HG03342 (cell line): ENCODE results near the gene ATP5PO.
"Not testable (repeated sequence)": the region's sequence is repeated elsewhere in the genome, so short reads cannot be mapped to it uniquely, and the experiment has no call there.

ENCODE experiments used
- ATAC-seq: cut with Tn5 transposase; IDR thresholded peaks from one replicate; pipeline ENCODE4 v1.9.1; 2021; ENCODE audit warnings: mild to moderate bottlenecking, moderate library complexity; ENCODE audit not compliant: unreplicated experiment

The ATP5PO gene

DNA sequence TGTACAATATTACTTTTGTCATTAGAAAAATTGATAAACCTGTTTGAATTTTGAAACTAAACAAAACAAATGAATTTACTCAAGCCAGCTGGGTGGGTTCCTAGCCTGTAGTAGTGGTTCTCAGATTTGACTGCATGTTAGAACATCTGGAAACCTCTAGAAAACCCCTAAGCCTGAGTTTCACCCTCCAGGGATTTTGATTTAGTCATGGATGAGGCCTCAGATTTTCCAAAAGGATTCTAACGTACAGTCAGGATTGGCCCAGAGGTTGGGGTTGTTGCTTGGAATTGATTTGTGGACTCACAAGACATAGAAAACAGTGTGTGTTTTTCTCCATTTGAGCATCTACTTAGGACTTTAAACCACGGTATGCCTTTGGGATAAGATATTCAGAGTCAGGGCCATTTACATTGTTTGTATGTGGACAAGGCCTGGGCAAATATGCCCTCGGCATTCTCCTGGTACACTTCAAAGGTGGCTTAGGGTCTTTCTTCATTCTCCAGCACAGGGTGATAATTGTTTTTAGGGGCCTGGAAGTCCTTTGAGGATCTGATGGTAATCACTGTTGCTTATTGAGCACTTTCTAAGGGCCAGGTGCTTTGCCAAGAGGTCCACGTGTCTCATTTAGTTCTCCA is 42.6 kb downstream of the ATP5PO start:
- ATAC-seq, result no peak

DNA sequence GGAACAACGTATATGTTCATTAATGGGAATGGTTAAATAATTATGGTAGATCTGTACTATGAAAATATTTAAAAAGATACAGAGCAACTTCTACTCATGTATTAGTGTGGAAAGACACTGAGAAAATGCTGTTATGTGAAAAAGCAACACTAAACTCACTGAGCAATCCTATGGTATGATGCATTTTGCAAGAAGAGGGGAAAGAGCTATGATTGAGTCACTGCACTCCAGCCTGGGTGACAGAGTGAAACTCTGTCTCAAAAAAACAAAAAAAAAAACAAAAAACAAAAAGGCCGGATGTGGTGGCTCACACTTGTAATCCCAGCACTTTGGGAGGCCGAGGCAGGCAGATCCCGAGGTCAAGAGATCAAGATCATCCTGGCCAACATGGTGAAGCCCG is 44.4 kb downstream of the ATP5PO start:
- ATAC-seq, result no peak

DNA sequence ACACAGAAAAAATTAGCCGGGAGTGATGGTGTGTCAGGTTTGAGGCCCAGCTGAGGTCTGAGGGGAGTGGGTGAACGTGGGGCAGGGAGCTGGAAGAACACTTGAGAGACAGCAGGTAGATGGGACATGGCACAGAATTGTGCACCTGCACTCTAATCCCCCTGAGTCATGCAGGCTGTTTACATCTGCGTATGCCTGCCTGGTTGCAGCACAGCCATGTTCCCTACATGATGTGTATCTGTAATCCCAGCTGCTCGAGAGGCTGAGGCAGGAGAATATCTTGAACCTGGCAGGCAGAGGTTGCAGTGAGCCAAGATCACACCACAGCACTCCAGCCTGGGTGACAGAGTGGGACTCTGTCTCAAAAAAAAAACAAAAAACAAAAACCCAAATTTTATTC is 44.8 kb downstream of the ATP5PO start:
- ATAC-seq, result no peak

- ATAC-seq, result no peak
These were observed 45.7 kb downstream of the ATP5PO start for GRCh38 chr21:33869873-33870272.

GRCh38 chr21:33867868-33868267 is 47.7 kb downstream of the ATP5PO start:
- not testable (repeated sequence) for ATAC-seq

DNA sequence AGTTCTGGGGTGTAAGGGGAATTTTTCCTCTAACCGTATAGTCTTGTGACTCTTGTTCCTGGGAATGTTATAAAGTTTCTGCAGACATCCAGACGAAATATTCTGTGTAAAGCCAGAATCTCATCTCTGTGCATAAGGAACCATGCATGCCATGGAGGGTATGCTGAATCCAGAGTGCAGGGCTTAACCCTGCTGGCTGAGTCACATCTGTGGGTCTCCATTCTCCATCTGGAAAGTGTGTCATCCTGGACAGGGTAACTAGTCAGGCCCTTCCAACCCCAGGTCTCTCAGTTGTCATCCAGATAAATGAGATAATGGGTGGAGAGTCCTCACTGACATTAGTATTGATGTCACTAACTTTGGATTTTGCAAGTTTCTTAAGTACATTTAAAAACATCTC is 48.8 kb downstream of the ATP5PO start:
- no peak for ATAC-seq

DNA sequence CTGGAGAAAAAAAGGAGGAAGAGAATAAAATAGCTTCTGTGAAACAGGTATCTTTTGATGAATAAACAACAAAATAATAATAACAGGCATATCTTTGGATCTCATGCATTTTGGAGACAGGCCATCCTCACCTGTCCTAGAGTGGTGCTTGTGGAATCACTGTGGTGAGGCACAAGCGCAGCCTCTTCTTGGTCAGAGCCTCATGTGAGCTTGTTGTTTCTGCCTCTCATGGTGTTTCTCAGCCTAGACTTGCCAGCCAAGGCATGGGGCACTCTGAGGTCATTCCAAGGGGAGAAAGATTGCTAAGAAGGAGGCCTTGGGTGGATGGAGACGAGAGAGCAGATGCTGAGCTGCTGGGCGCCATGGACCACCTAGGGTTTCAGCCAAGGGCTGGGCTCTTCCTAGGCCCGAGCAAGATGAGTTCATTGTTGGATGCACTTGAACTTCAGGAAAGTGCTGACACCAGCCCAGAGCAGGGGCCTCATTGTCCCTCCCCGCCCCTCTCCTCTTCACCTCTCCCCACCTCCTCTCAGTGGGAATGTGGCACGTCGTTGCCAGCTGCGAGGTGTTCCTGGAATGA is 49.5 kb downstream of the ATP5PO start:
- no peak for ATAC-seq

DNA sequence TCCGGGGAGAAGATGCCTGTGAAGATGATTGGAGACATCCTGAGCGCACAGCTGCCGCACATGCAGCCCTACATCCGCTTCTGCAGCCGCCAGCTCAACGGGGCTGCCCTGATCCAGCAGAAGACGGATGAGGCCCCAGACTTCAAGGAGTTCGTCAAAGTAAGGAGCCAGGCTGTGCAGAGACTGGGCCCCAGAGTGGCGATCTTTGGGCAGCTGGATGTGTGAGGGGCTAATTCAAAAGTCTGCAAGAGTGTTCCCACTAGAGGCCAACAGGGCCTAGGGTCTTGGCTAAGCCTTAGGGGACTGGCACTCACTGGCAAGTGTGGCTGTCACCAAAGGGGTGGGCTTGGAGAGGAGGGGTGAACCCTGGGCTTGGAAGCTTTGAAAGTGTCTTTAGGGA is 50.4 kb downstream of the ATP5PO start:
- no peak for ATAC-seq

DNA sequence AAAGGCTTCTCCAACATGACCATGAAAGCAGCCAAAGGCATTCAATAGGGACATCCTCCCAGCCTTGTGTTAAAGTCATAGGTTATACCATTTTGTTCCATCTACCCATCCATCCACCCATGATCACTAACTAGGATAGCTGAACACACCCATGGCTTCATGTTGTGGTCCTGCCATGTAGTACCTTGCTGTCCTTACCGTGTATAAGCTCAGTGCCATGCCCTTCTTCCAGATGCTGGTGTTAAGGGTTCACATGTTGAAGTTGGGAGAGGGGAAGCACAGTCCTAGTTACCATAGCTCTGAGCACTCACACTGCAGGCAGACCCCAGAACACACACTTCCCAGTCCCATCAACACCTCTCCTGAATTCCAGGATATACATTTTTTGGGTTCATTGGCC is 51.5 kb downstream of the ATP5PO start:
- ATAC-seq, result no peak

DNA sequence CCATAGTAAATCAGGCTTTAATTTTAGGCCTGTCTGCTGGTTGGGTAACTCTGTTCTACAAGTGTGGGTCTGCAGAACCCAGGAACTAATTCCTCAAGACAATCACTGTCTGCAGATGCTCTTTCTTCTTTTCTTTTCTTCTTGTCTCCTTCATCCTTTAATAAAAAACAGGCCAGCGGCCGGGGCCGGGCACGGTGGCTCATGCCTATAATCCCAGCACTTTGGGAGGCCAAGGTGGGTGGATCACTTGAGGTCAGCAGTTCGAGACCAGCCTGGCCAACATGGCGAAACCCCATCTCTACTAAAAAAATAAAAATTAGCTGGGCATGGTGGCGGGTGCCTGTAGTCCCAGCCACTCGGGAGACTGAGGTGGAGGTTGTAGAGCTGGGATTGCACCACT is 52.4 kb downstream of the ATP5PO start:
- ATAC-seq, result not testable (repeated sequence)

GRCh38 chr21:33861125-33861524 is 54.5 kb downstream of the ATP5PO start:
- ATAC-seq, result no peak

DNA sequence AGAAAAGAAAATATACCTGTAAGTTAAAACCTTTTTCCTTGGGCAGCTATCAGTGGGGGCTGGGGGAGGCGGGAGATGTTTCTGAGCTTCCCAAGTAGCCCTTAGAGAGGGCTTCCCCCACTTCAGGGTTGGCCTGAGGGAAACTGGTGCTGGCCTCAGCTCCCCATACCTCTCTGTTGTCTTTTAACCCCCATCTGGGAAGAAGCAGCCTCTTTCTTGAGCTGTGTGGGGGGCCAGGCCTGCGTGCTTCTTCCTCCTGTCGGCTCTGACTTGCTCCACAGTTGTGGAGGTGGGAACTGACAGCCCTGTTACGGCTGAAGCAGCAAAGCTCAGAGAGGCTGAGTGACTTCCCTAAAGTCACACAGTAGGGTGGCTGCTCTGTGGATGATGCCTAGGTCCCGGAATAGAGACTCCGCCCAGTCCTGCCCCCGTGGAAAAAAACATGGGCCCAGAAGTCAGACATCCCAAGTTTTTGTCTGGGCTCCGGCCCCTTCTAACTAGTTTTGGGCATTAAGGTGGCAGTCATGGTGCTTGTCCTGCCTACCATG is 55.2 kb downstream of the ATP5PO start:
- no peak for ATAC-seq

DNA sequence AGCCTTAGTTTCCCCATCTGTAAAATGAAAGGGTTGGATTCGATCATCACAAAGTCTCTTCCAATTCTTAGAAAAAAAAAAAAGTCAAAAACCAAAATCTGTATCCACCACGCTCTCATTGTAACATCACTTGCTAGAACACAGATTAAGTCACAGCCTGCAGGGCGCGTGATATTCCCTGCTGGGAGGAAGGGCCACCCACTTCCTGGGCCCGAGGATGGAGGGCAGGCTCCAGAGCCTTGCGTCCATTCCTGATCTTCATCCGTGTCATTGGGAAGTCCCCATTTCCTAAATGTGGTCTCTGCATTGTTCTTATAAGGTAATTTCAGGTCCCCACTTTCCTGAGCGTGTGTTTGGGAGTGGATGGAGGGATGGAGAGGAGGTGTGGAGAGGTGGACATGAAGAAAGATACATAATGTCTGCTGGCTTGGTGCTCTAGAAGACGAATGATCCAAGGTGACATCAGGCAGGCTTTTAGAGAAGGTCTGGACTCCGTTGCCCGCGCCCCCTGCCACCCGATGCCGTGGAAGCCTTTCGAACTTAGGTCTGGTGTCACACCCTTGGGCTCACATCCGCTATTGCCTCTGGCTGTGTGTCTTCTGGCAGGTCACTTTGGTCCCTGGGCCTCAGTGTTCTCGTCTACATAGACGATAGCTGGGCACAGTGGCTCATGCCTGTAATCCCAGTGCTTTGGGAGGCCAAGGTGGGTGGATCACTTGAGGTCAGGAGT is 56.1 kb downstream of the ATP5PO start:
- ATAC-seq, result no peak

DNA sequence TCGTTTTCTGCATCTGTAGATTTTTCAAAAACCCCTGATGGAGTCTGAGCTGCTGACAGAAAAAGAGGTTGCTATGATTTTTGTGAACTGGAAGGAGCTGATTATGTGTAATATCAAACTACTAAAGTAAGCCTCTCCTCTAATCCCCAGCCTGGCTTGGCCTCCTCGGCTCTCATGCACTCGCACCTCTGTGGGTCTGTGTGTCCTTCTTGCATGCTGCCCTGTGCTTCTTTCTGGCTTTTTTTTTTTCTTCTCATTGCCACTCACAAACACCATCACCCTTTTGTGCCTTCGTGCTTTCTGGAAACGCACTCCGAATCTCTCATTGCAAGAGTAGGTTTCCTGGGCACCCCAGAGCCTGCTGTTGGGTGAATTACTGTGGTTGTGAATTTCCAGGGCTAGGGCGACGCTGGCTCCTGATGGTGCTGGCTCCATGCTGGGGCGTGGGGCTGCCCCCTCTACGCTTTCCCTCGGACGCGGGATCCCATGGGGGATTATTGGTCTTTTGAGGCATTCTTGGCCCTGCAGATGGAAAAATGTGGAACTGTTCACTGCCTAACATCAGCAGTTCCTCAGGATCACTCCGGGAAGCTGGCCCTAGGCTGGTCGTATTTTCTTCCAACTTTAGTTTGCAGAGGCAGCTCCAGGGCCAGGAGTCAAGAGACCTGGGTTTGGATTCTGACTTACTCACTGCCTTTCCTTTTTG is 56.8 kb downstream of the ATP5PO start:
- no peak for ATAC-seq

DNA sequence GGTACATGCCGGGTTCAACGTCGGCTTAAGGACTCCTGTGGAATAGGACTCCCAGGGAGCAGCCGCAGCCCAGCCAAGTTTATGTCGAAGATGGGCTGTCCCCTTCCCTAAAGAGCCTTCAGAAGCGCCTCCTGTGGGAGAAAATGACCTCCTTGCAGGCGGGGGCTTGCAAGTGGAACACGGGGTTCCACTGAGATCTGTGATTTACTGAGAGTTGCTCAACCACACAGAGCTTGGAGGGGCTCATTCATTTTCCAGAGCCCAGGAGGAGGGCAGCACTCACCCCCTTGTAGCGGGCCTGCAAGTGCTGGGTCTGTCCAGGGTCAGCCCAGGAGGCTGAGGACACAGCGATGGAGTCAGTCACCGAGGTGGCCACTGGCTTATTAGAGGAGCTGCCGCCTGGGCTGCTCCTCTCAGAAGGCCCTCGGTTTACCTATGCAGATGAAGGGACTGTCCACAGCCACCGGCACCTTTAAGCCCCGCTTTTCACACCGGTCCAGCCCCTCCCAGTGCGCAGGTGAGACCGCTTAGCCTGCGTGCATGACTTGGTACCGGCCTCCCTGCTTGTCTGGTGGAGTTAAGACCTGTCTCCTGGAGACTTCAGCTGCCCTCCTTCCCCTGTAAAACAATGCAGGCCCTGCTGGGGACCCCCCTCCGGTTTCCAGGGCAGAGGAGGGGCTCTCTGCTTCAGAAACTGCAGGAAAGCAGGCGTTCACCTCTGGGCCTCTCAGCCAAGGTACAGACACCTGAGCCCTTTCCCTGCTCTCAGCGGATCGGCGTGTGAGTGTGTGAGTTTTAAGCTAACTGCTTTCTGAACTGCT is 57.5 kb downstream of the ATP5PO start:
- ATAC-seq, result no peak

DNA sequence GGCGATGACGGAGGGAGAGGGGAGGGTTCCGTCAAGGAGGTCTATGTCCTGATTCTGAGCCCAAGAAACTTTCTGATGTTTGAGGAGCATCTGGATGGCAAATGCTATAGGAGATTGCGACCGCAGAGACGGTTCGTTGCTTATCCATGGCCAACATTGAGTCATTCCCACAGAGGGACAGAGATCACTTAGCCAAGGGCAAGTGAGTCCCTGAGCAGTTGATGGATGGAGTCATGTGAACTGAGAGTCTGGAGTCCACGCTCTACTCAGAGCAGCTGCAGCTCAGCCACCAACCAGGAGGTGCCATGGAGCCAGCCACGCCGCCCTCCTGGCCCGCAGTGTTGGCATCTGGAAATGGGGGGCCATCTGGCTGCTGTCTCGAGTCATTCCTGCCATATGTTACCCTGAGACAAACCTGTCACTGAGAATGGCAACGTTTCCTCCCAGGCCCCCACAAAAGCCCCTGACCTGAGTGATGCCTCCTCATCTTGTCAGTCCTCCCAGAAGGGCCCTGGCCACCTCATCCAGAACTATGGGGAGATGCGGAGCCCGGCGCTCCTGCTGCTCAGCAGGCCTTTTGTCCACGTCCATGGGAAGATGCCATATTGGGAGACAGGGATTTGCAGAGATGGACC is 58.6 kb downstream of the ATP5PO start:
- ATAC-seq, result no peak

- no peak for ATAC-seq
These were observed 60.4 kb downstream of the ATP5PO start for GRCh38 chr21:33855190-33855589.

DNA sequence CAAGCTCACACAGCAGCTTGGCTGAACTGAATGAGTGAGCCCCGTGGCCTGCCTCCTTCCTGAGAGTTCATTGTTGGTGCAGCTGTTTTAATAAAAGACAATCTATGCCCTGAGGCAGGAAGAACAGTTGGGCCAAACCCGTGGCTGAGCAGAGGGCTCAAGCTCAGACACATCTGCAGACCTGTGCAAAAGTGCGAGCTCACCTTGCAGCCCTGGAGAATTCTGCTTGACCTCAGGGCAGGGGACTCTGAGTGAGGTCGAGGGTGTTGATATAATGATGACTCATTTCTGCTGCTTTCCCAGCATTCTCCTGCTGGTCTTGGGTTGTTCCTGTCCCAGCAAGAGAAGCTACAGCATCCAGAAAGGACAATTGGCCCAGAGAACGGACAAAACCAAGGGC is 61.0 kb downstream of the ATP5PO start:
- ATAC-seq, result no peak
